Body of pancreas (tissue), 4 donors: ENCODE measurements around the gene IGF2BP2. TPM values are rescaled to one million over a fixed set of nuclear protein-coding genes. Genes with fewer than 3 reads are reported as not detected.

Experiments used
- ATAC-seq: fragments of 150-250 bp; one replicate; pipeline ENCODE4 v1.9.1; 2016
- DNase-seq, 4 donors: peaks; one replicate each; pipeline ENCODE4 v3.0.0-alpha.2; 2019
- H3K27ac ChIP-seq, 4 donors: fragments of 200-600 bp; sonication (generic); 1 replicate in 3 of 4; 2 replicates in 1 of 4; pipeline versions ENCODE4 v1.5.1 to v1.6.1; 2016 to 2019; ENCODE audit warnings: mild to moderate bottlenecking in 1 of 4, mixed read lengths in 1 of 4, moderate library complexity in 1 of 4
- H3K27me3 ChIP-seq, 2 donors: fragments of 200-600 bp; sonication (generic); one replicate each; pipeline ENCODE4 v1.6.0; 2016; ENCODE audit warnings: mild to moderate bottlenecking in 1 of 2
- H3K36me3 ChIP-seq, 2 donors: fragments of 200-600 bp; sonication (generic); replicated peaks in 1 of 2; 2 replicates each; pipeline ENCODE4 v1.5.1; 2016; ENCODE audit warnings: low read depth in 2 of 2; ENCODE audit not compliant: insufficient read depth in 1 of 2
- H3K4me1 ChIP-seq: fragments of 200-600 bp; sonication (generic); one replicate; pipeline ENCODE4 v1.6.0; 2016
- H3K4me3 ChIP-seq, 2 donors: fragments of 200-600 bp; sonication (generic); 1 replicate in 1 of 2; 2 replicates in 1 of 2; pipeline ENCODE4 v1.5.1; 2016 to 2019
- H3K9me3 ChIP-seq, 3 donors: fragments of 200-600 bp; sonication (generic); 1 replicate in 2 of 3; 2 replicates in 1 of 3; pipeline ENCODE4 v1.5.1; 2016
- POLR2A ChIP-seq, 3 donors: fragments of 450-650 bp; IDR thresholded peaks; one replicate each; pipeline ENCODE4 v1.6.1; 2016; ENCODE audit warnings: antibody characterized with exemption in 3 of 3, mild to moderate bottlenecking in 2 of 3
- WGBS, 2 donors: methylation state at CpG; one replicate each; pipeline ENCODE4 v1.1.5; 2017; 5-methylcytosine and 5-hydroxymethylcytosine counted together
- intact Hi-C: fragments of 100-400 bp; cut with DNase I; formaldehyde crosslinking; loops from one replicate; pipeline ENCODE4 v1.15.1; 2023
- microRNA-seq, 2 donors: library from miRNA; unstranded; fragments of <30 nt; microRNA quantifications; one replicate each; pipeline ENCODE4, GENCODE V29; 2016; ENCODE audit warnings: borderline number of aligned reads in 2 of 2, borderline replicate concordance in 2 of 2
- small RNA-seq: library from RNA; depleted of rRNA; stranded (forward); fragments of <200 nt; gene quantifications from one replicate; pipeline ENCODE3, GENCODE V24; 2016
- total RNA-seq, 2 donors: library from RNA; depleted of rRNA; stranded (reverse); fragments of >200 nt; gene quantifications; one replicate each; pipeline ENCODE4 v1.1.0, GENCODE V29; 2016
- TF ChIP-seq, protein P1 (sequence below), 7 experiments: fragments of 450-650 bp in 4 of 7; fragments of 200-600 bp in 3 of 7; sonication (generic) in 3 of 7; IDR thresholded peaks; one replicate each; pipeline ENCODE4 v1.5.1; 2016 to 2019; ENCODE audit warnings: antibody characterized with exemption in 7 of 7

IGF2BP2 gene
- total RNA-seq, 2 donors from 2014 or later, result 19.4 to 25.2 TPM

DNA sequence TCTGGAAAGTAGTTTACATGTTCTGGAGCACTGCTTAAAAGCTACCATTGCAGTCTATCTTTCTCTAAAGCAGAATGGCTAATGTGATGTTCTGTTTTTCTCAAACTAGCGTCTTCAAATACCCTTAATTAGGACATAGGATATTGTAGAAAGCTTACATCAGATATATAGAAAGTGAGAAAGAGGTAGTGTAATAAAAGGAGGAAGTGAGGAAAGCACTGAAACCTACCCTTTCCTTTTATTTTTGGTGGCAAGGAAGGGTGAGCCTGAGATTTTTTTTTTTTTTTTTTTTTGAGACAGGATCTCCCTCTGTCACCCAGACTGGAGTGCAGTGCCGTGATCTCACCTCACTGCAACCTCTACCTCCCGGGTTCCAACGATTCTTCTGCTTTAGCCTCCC lies 229.3 kb downstream of the IGF2BP2 start:
- intact Hi-C loops, result no loop called here
- 75 to 93% methylated on average over 4 of the region's 4 CpGs for WGBS, 2 donors
- DNase-seq (no peak), ATAC-seq (no peak)
- Histone ChIP-seq H3K36me3 (peaks cover 0 to 2% of the 10 kb centered on the region in 2 donors), H3K4me1 (no peaks in the 10 kb centered on the region), H3K4me3 (no peak overlapping the region), H3K9me3 (no peaks in the 10 kb centered on the region), H3K27ac (no peak overlapping the region), H3K27me3 (no peaks in the 10 kb centered on the region)
- no peak for TF ChIP-seq POLR2A (IDR thresholded peaks at IDR 0.05)
- TF ChIP-seq, protein P1, sequence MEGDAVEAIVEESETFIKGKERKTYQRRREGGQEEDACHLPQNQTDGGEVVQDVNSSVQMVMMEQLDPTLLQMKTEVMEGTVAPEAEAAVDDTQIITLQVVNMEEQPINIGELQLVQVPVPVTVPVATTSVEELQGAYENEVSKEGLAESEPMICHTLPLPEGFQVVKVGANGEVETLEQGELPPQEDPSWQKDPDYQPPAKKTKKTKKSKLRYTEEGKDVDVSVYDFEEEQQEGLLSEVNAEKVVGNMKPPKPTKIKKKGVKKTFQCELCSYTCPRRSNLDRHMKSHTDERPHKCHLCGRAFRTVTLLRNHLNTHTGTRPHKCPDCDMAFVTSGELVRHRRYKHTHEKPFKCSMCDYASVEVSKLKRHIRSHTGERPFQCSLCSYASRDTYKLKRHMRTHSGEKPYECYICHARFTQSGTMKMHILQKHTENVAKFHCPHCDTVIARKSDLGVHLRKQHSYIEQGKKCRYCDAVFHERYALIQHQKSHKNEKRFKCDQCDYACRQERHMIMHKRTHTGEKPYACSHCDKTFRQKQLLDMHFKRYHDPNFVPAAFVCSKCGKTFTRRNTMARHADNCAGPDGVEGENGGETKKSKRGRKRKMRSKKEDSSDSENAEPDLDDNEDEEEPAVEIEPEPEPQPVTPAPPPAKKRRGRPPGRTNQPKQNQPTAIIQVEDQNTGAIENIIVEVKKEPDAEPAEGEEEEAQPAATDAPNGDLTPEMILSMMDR (IDR thresholded peaks at IDR 0.05), result no peak

DNA sequence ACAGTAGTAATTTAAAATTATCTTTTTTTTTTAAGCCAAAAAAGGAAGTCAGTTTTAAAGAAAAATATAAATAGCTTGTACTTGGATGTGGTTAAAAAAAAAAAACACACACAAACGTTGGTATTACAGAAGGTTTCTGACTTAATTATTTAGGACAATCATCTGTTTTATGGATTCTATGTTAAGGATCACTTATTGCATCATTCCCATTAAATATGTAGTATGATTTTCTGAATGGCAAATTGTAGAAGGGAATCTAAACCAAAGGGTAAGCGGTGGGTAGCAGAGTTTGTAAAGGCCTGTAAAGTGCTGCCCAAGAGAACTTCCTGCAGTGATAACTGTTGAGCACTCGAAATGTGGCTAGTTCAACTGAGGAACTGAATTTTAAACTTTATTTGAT lies 230.8 kb downstream of the IGF2BP2 start:
- Histone ChIP-seq H3K36me3 (no peaks in the 10 kb centered on the region), H3K4me3 (no peak overlapping the region), H3K4me1 (peaks cover 6% of the 10 kb centered on the region), H3K27me3 (no peaks in the 10 kb centered on the region), H3K27ac (no peak overlapping the region), H3K9me3 (no peaks in the 10 kb centered on the region)
- 56 to 73% methylated on average over 3 of the region's 3 CpGs for WGBS, 2 donors
- intact Hi-C loops, result no loop called here
- no peak for ATAC-seq
- TF ChIP-seq POLR2A (IDR thresholded peaks at IDR 0.05), result no peak
- TF ChIP-seq, protein P1 (IDR thresholded peaks at IDR 0.05), result no peak
- DNase-seq, result no peak

Small RNA genes lying within 50 kb of the gene (microRNA-seq; reads per million reads assigned to microRNA genes)
- 0 reads per million in 2 donors for gene MIR548AQ

Small RNA genes lying within 50 kb of the gene (small RNA-seq; reads per million reads assigned to genes)
- gene AC133473.1 (not detected), gene MIR548AQ (not detected)

Other genes with a start within 250 kb of the IGF2BP2 start
- 1 to 10 TPM; 4.6 to 6.7 TPM for gene SENP2, start 238.7 kb downstream of the IGF2BP2 start, total RNA-seq
- 100 to 1,000 TPM in 1 of 2 donors, 10 to 100 TPM in 1; 74.2 to 323 TPM for gene TRA2B, start 113.0 kb upstream of the IGF2BP2 start, total RNA-seq